SK-N-SH treated with all-trans-retinoic acid at 6 μM for 48 hours (cell line): Measurements from ENCODE around the gene ZNHIT2.

Experiments used
- ARNTL ChIP-seq: fragments of 450-650 bp; formaldehyde crosslinking; IDR thresholded peaks from 2 replicates; pipeline ENCODE4 v1.5.0; 2020; ENCODE audit warnings: low read depth, mild to moderate bottlenecking, moderate library complexity, borderline replicate concordance
- CREB5 ChIP-seq: fragments of 250-450 bp; sonication (Bioruptor Pico); IDR thresholded peaks from 2 replicates; pipeline ENCODE4 v1.5.1; 2020; ENCODE audit warnings: low read depth, mild to moderate bottlenecking, moderate library complexity
- GLIS3 ChIP-seq: fragments of 250-450 bp; sonication (Bioruptor Pico); IDR thresholded peaks from 2 replicates; pipeline ENCODE4 v1.5.0; 2020; ENCODE audit warnings: mild to moderate bottlenecking, moderate library complexity
- PATZ1 ChIP-seq: fragments of 250-450 bp; sonication (Bioruptor Pico); IDR thresholded peaks from 2 replicates; pipeline ENCODE4 v1.8.0; 2020; ENCODE audit warnings: mild to moderate bottlenecking, moderate library complexity, borderline replicate concordance
- RARB ChIP-seq: fragments of 250-450 bp; sonication (Bioruptor Pico); IDR thresholded peaks from 2 replicates; pipeline ENCODE4 v1.8.0; 2021; ENCODE audit warnings: mild to moderate bottlenecking, moderate library complexity
- SNAI2 ChIP-seq: fragments of 250-450 bp; sonication (Bioruptor Pico); IDR thresholded peaks from 2 replicates; pipeline ENCODE4 v1.5.0; 2020; ENCODE audit warnings: mild to moderate bottlenecking, moderate library complexity
- TSHZ2 ChIP-seq: fragments of 250-450 bp; sonication (Bioruptor Pico); IDR thresholded peaks from 2 replicates; pipeline ENCODE4 v1.5.0; 2020; ENCODE audit warnings: mild to moderate bottlenecking, moderate library complexity

- TF ChIP-seq ARNTL (CRISPR knock-in tag) (no peak), CREB5 (CRISPR knock-in tag) (no peak), GLIS3 (no peak), TSHZ2 (CRISPR knock-in tag) (no peak), SNAI2 (CRISPR knock-in tag) (no peak), PATZ1 (CRISPR knock-in tag) (no peak), RARB (CRISPR knock-in tag) (no peak)
These were observed 7.1 kb downstream of the ZNHIT2 start for GRCh38 chr11:65110354-65110861.
